Calu3 (cell line): ENCODE data around the gene TLCD3A. TPM values are rescaled to one million over a fixed set of nuclear protein-coding genes. Genes with fewer than 3 reads are reported as not detected.
"Not testable (repeated sequence)": the region's sequence is repeated elsewhere in the genome, so short reads cannot be mapped to it uniquely, and the experiment has no call there.

Source experiments
- BruUV-seq: library from RNA; stranded (reverse); fragments of 400-500 nt; replicated peaks from 2 replicates; lab custom pipeline; 2021; lab: Mats Ljungman, UMichigan
- CTCF ChIA-PET: fragments of 300-600 bp; sonication (Branson Sonifier 250); formaldehyde crosslinking; loops from one replicate; lab custom pipeline; 2022; ENCODE audit warnings: antibody characterized with exemption; lab: Charles Lee
- DNase-seq: peaks from one replicate; pipeline ENCODE4 v3.0.0; 2022
- H3K27ac Mint-ChIP-seq: one replicate; pipeline ENCODE4 v1.8.0; 2022; ENCODE audit warnings: mixed read lengths; ENCODE audit not compliant: unreplicated experiment
- H3K27me3 Mint-ChIP-seq: one replicate; pipeline ENCODE4 v1.8.0; 2022; ENCODE audit warnings: mixed read lengths; ENCODE audit not compliant: unreplicated experiment
- H3K36me3 Mint-ChIP-seq: one replicate; pipeline ENCODE4 v1.8.0; 2022; ENCODE audit warnings: mild to moderate bottlenecking, moderate library complexity, mixed read lengths; ENCODE audit not compliant: insufficient read depth, unreplicated experiment
- H3K4me1 Mint-ChIP-seq: one replicate; pipeline ENCODE4 v1.8.0; 2022; ENCODE audit warnings: mild to moderate bottlenecking, low read depth, mixed read lengths; ENCODE audit not compliant: unreplicated experiment
- H3K4me3 Mint-ChIP-seq: one replicate; pipeline ENCODE4 v1.8.0; 2022; ENCODE audit warnings: mild to moderate bottlenecking, low read depth, moderate library complexity, mixed read lengths; ENCODE audit not compliant: unreplicated experiment
- H3K9me3 Mint-ChIP-seq: one replicate; pipeline ENCODE4 v1.8.0; 2022; ENCODE audit warnings: low read depth, mixed read lengths; ENCODE audit not compliant: unreplicated experiment
- CTCF ChIP-seq: fragments of 200-600 bp; IDR thresholded peaks from one replicate; pipeline ENCODE4 v1.8.0; 2022; ENCODE audit warnings: antibody characterized with exemption; ENCODE audit not compliant: unreplicated experiment
- intact Hi-C: fragments of 100-400 bp; cut with micrococcal nuclease; formaldehyde crosslinking; loops from one replicate; pipeline ENCODE4 v1.10.0; 2022; ENCODE audit not compliant: unreplicated experiment
- total RNA-seq: library from RNA; stranded (reverse); gene quantifications from 2 replicates; pipeline ENCODE4 v1.2.3, GENCODE V29; 2022

Gene TLCD3A
- total RNA-seq, 1 experiment from 2014 or later = 20.3 TPM

DNA sequence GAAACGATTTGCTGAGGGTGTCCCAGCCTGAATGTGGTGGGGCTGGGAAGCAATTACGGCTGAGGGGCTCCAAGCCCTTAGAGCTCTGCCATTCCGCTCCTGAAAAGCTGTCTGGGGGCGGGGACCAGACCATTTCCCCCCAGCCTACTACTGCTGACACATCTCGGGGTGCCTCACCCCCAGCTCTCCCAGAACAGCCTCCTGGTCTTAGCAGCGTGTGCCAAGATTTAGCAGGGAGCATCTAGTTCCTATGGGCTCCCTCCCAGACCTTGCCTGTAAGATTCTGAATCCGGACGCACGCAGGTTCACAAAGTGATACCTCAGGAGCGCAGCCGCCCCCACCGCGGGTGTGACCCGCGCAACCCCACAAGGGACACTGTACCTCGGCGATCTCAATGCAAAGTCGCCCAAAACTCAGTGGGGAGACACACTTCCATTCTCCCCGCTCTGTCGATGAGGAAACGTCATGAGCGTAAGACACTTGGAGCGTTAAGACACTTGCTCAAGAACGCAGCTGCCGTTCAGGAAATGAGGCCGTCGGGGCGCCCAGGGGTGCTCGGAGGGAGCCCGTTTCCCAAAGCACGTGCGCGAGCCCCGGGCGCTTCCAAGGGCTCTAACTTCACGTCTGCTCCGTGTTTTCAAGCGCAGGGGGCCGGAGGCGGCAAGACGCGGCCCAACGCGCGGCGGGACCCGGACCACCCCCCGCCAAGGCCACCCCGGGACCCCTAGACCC, 19.0 kb downstream of the TLCD3A start:
- CTCF ChIA-PET = interaction anchor here (0.6 kb wide), 2 partner anchors 37 to 396 kb away, joined by 4 to 5 read pairs; partner anchors contain the start of gene VPS53
- peaks cover 41% of the 10 kb centered on the region for H3K36me3 Mint-ChIP-seq
- H3K4me3 Mint-ChIP-seq = peak overlapping the region; percentile 94

GRCh38 chr17:752002-752619, 19.7 kb downstream of the TLCD3A start, which contains the start of gene GEMIN4:
TSS of gene GEMIN4 (minus strand) at chr17:752264. CDS start at chr17:752142, 122 bp downstream.
- Mint-ChIP-seq H3K36me3 (peaks cover 36% of the 10 kb centered on the region), H3K27me3 (no peaks in the 10 kb centered on the region), H3K27ac (peak within 1 kb of the TSS; percentile 60), H3K9me3 (no peaks in the 10 kb centered on the region), H3K4me1 (peaks cover 24% of the 10 kb centered on the region), H3K4me3 (peak within 1 kb of the TSS; percentile 94)
- DNase-seq = peak; percentile 93
- CTCF ChIA-PET = interaction anchor here (0.6 to 1.0 kb wide), 2 partner anchors 37 to 245 kb away, joined by 3 to 4 read pairs; partner anchors contain the start of gene TIMM22
- intact Hi-C loops = no loop called here
- BruUV-seq = no TSS peak
- TF ChIP-seq CTCF = peak; percentile 84

More for the DNA sequence above, 19.0 kb downstream of the TLCD3A start:
- no peaks in the 10 kb centered on the region for H3K27me3 Mint-ChIP-seq
- no peak overlapping the region for H3K27ac Mint-ChIP-seq
- intact Hi-C loops = no loop called here
- no peak for TF ChIP-seq CTCF
- TSS peak; percentile 49 for BruUV-seq
- H3K4me1 Mint-ChIP-seq = peaks cover 24% of the 10 kb centered on the region
- H3K9me3 Mint-ChIP-seq = no peaks in the 10 kb centered on the region
- peak; percentile 31 for DNase-seq

GRCh38 chr17:752620-753219, 20.3 kb downstream of the TLCD3A start:
- peak overlapping the region; percentile 94 for H3K4me3 Mint-ChIP-seq
- no peaks in the 10 kb centered on the region for H3K9me3 Mint-ChIP-seq
- CTCF ChIA-PET = interaction anchor here (0.6 to 1.0 kb wide), 2 partner anchors 37 to 244 kb away, joined by 3 to 4 read pairs; partner anchors contain the start of gene TIMM22
- BruUV-seq = no TSS peak
- peak overlapping the region; percentile 60 for H3K27ac Mint-ChIP-seq
- peaks cover 24% of the 10 kb centered on the region for H3K4me1 Mint-ChIP-seq
- TF ChIP-seq CTCF = no peak
- H3K27me3 Mint-ChIP-seq = no peaks in the 10 kb centered on the region
- DNase-seq = no peak
- intact Hi-C loops = no loop called here
- peaks cover 36% of the 10 kb centered on the region for H3K36me3 Mint-ChIP-seq

GRCh38 chr17:753418-753817, 21.0 kb downstream of the TLCD3A start:
- no peak for TF ChIP-seq CTCF
- no TSS peak for BruUV-seq
- no peak overlapping the region for H3K4me3 Mint-ChIP-seq
- H3K9me3 Mint-ChIP-seq = no peaks in the 10 kb centered on the region
- H3K4me1 Mint-ChIP-seq = peaks cover 17% of the 10 kb centered on the region
- no peaks in the 10 kb centered on the region for H3K27me3 Mint-ChIP-seq
- H3K36me3 Mint-ChIP-seq = peaks cover 36% of the 10 kb centered on the region
- no peak overlapping the region for H3K27ac Mint-ChIP-seq
- intact Hi-C loops = no loop called here
- CTCF ChIA-PET = no interaction called here
- DNase-seq = no peak

DNA sequence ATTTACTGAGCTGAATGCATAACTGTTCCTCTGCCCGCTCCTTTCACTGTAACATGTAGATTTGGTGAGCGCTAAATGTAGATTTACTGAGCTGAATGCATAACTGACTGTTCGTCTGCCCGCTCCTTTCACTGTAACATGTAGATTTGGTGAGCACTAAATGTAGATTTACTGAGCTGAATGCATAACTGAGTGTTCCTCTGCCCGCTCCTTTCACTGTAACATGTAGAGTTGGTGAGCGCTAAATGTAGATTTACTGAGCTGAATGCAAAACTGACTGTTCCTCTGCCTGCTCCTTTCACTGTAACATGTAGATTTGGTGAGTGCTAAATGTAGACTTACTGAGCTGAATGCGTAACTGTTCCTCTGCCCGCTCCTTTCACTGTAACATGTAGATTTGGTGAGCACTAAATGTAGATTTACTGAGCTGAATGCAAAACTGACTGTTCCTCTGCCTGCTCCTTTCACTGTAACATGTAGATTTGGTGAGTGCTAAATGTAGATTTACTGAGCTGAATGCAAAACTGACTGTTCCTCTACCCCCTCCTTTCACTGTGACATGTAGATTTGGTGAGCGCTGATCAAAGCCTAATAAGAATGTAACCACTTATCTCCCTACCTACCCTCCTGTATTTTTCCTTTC, 23.0 kb downstream of the TLCD3A start:
- H3K9me3 Mint-ChIP-seq, BruUV-seq, H3K27me3 Mint-ChIP-seq, H3K4me3 Mint-ChIP-seq, DNase-seq, intact Hi-C loops, H3K27ac Mint-ChIP-seq: not testable (repeated sequence)
- H3K36me3 Mint-ChIP-seq = peaks cover 32% of the 10 kb centered on the region
- peaks cover 11% of the 10 kb centered on the region for H3K4me1 Mint-ChIP-seq
- CTCF ChIA-PET = interaction anchor here (1.0 to 1.2 kb wide), 2 partner anchors 11 to 241 kb away, joined by 3 to 4 read pairs; partner anchors contain the start of gene TIMM22
